ENCODE measurements around the gene RSPH10B2.
"Not testable (repeated sequence)": the region's sequence is repeated elsewhere in the genome, so short reads cannot be mapped to it uniquely, and the experiment has no call there.

Gene RSPH10B2

DNA sequence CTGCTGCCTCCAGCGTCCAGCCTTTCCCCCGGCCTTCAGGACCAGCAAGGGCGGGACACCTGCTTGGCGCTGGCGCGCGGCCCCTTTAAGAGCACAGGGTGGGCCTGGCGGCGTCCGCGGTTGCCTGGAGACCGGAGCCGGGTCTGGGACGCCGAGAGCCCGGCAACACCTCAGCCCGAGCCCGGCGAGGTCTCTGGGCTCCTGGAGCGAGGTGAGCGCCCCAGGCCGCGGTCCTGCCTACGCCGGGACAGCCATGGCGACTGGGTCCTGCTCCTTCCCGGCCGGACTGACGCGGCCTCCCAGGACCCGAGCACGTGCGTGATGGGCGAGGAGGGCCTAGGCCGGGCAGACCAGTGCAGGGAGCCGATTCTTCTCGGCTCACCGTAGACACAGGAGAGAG, at the start of gene RSPH10B2:
TSS of gene RSPH10B2 (plus strand) at position 140 of the 400 bp plus-strand sequence. CDS start 3,575 bp downstream, outside the sequence.
- DNase-seq (ENCODE audit: low read depth in 2 of 2): not testable (repeated sequence)

DNA sequence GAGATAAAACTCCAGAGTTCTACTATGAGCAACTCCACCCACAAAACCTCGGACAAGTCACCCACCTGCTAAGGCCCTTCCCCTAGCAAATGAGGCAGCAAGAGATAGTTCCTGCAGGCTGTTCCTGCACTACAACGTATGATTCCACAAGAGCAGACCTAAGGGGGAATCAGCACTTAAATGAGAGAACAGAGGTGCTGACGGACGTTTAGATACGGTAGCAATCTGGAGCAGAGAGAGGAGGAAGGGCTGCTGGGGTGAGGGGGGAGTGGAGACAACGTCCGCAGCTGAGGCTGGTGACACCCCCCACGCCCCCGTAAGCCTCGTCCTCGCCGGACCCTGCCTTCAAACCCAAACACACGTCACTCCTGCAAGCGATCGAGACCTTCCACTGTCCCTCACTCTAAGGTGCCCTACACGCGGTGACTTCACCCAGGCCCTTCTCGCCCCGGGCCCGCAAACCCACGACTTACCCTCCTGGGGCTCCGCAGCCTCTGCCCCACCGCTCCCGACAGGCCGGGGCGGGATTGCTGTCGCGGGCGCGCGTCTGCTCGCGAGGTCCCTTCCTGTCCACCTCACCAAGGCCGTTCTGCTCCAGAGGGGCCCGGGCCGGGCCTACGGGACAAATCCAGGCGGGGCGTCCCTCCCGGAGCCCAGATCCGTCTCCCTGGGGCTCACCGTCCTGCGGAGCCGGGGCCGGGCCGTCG, 47.8 kb upstream of the RSPH10B2 start:
- peak in 1 of 2 donors; percentile 12 for DNase-seq (ENCODE audit: low read depth in 2 of 2)

- peak; percentile 91 to 95 for DNase-seq (ENCODE audit: low read depth in 2 of 2)
These were observed 47.1 kb upstream of the RSPH10B2 start, which contains the start of gene ZNF12 for GRCh38 chr7:6706666-6707407. ZNF12 (minus strand) TSS chr7:6706947; CDS start chr7:6705173, 1,774 bp downstream.

GRCh38 chr7:6708304-6708703, 45.6 kb upstream of the RSPH10B2 start:
- no peak for DNase-seq (ENCODE audit: low read depth in 2 of 2)

- no peak for DNase-seq (ENCODE audit: low read depth in 2 of 2)
These were observed 44.1 kb upstream of the RSPH10B2 start for GRCh38 chr7:6709808-6710207.

DNA sequence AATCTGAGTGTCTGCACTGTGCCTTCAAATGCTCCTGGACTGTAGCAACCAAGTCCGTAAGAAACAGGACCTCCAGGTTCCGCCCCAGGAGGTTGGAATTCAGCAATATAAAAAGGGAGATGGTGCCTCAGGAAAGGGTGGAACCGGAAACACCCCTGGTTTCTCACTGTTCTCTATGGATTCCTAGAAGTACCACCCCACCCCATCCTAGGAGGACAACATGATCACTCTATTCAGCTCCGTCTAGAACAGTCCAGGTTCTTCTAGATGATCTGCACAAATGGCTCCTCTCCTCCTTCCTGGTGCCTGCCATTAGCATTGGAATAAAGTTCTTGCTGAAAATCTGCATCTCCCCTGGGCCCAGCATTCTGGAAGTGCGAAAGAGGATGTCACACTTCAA, 39.5 kb upstream of the RSPH10B2 start:
- DNase-seq (ENCODE audit: low read depth in 2 of 2): no peak

DNA sequence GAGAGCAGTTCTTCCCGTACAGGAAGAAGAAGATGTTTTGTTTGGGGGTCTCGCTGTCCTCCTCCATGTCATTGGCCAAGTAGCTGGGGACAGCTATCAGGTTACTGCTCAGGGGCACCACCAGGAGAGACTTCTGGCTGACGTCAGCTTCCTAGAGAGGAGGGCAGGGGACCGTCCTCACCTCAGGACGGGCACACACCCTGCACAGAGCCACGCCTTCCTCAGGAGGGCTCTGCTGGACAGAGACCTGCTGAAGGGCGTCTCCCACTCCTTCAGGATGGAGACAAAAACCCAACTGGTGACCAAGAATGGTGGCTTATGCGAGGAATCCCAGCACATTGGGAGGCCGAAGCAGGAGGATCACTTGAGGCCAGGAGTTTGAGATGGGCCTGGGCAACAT, 38.0 kb upstream of the RSPH10B2 start:
- not testable (repeated sequence) for DNase-seq (ENCODE audit: low read depth in 2 of 2)

GRCh38 chr7:6718124-6718523, 35.8 kb upstream of the RSPH10B2 start:
- DNase-seq (ENCODE audit: low read depth in 2 of 2): no peak

DNA sequence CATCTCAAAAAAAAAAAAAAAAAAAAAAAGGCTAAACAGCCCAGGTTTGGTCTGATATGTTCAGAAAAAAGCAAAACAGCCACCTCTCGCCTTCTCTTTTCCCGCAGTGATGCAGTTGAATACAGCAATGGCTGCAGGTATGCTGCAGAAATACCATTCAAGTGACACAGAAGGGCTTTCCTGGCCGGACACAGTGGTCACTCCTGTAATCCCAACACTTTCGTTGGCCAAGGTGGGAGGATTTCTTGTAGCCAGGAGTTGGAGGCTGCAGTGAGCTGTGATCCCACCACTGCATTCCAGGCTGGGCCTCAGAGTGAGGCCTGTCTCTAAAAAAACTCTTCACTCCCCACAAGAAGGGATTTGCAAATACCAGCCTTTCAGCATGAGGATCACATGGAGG, 29.6 kb upstream of the RSPH10B2 start:
- not testable (repeated sequence) for DNase-seq (ENCODE audit: low read depth in 2 of 2)

- DNase-seq (ENCODE audit: low read depth in 2 of 2): no peak
These were observed 28.9 kb upstream of the RSPH10B2 start for GRCh38 chr7:6725003-6725402.

- DNase-seq (ENCODE audit: low read depth in 2 of 2): not testable (repeated sequence)
These were observed 27.6 kb upstream of the RSPH10B2 start for GRCh38 chr7:6726341-6726740.

- DNase-seq (ENCODE audit: low read depth in 2 of 2): no peak
These were observed 26.2 kb upstream of the RSPH10B2 start for GRCh38 chr7:6727663-6728062.

GRCh38 chr7:6728893-6729491, 24.9 kb upstream of the RSPH10B2 start:
- DNase-seq (ENCODE audit: low read depth in 2 of 2): not testable (repeated sequence)

- DNase-seq (ENCODE audit: low read depth in 2 of 2): peak; percentile 71 to 77
These were observed 24.2 kb upstream of the RSPH10B2 start for GRCh38 chr7:6729492-6730342.

DNA sequence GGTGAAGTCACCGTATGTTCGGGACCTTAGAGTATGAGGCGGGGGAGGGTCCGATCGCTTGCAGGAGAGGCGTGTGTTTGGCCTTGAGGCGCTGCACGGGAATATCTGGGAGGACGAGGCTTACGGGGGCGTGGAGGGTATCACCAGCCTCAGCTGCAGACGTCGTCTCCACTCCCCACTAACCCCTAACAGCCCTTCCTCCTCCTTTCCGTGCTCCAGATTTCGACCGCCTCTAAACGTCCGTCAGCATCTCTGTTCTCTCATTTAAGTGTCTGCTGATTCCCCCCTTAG, 23.6 kb upstream of the RSPH10B2 start:
- no peak for DNase-seq (ENCODE audit: low read depth in 2 of 2)

DNA sequence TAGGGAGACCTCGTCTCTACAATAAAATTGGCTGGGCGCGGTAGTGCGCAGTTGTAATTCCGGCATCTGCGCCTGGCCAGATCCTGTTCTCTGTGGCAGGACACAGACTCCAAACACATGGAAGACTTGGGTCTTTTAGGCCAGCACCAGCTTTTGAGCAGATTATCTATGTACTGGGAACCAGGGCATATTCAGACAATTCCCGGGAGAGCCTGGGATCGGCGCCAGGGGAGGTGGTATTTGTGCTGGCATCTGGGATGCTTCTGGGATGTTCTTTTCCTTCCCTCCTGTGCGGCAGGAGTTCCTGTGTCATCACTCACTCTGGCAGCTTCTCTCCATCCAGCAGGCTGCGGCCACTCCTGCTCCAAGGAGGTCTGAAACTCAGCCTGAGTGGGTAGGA, 15.5 kb upstream of the RSPH10B2 start:
- DNase-seq (ENCODE audit: low read depth in 2 of 2): not testable (repeated sequence)

DNA sequence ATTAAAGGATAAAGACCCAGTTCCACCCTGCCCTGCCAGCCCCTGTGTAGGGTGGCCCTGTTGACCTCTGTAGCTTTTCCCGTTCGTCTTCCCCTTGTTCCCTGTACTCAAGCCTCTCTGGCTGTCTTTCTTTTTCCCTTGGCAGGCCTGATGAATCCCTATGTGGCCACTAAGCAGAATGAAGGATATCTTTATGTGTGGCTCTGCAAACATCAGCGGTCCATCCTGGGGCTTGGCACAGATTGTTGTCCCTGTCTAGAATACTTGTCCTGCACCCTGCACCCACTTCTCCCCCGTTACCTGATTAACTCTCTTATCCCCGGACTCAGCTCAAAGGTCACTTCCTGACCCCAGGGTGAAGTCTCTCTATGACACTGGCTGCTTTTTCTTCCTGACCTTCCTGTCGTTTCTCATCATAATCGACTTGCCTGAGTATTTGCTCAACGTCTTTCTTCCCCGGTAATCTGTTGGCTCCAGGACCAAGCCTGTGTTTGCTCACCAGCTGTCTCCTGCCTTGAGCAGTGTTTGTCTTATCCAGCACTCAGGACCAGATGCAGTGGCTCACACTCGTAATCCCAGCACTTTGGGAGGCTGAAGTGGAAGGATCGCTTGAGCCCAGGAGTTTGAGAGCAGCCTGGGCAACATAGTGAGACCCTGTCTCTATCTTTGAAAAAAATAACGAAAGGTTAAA, 9.3 kb upstream of the RSPH10B2 start:
- not testable (repeated sequence) for DNase-seq (ENCODE audit: low read depth in 2 of 2)

DNA sequence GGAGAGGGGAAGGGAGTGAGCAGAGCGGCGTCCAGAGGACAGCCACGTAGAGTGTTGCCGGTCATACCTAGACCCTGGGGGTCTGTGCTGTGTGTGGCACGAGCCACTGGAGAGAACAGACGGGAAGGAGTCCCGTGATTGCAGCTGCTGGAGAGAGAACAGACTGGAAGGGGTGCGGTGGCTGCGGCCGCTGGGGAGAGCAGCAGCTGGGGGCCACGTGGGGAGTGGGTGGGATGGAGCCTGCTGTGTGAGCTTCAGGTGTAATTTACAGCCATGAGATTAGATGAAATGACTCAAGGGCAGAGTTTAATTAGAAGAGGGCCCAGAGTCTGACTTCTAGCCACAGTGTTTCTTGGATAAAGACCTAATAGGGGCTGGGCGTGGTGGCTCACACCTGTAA, 4.6 kb upstream of the RSPH10B2 start:
- not testable (repeated sequence) for DNase-seq (ENCODE audit: low read depth in 2 of 2)

GRCh38 chr7:6750173-6750572, 3.7 kb upstream of the RSPH10B2 start:
- not testable (repeated sequence) for DNase-seq (ENCODE audit: low read depth in 2 of 2)

DNA sequence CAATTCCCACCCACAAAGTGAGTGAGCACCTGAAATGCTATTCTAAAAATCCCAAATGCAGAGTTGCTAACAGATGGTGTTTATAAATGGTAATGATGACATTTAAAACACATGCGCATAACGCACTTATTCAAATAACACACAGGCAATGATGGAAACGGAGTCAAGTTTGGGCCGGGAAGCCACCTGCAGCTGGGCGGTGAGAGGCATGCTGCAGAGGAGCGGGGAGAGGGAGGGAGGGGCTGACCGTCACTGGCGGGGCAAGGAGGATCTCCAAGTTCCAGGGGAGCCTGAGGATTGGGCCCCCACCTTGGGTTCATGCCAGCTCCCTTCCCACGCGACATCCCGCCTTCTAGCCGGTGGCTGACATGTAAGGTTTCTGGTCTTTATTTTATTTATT, 7.3 kb downstream of the RSPH10B2 start:
- not testable (repeated sequence) for DNase-seq (ENCODE audit: low read depth in 2 of 2)

DNA sequence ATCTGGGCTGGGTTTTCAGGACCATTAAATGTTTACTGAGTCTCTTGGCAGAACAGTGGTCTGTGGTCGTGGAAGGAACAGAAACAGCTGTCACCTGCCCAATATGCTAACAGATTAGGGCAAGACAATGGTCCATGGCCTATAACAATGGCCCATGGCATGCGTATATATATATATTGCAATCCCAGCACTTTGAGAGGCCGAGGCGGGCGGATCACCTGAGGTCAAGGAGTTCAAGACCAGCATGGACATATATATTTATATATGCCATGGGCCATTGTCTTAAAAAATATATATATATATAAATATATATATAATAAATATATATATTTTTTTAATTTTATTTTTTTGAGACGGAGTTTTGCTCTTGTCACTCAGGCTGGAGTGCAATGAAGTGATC, 27.7 kb downstream of the RSPH10B2 start:
- DNase-seq (ENCODE audit: low read depth in 2 of 2): not testable (repeated sequence)

All from stimulated activated CD4-positive, alpha-beta T cell treated with anti-CD3 and anti-CD28 coated beads, Interleukin-1b, Interleukin-23, amount 100 ng/mL, for 4 hours (primary cell).